Endothelial cell of umbilical vein (primary cell): Measurements from ENCODE around the gene CFAP100. TPM values are rescaled to one million over a fixed set of nuclear protein-coding genes. Genes with fewer than 3 reads are reported as not detected.

Experiments
- BruUV-seq: library from RNA; stranded (reverse); fragments of 400-500 nt; replicated peaks from 2 replicates; lab custom pipeline; 2021; lab: Mats Ljungman, UMichigan
- CTCF ChIA-PET: fragments of 300-600, 350-600 bp; sonication (Branson Sonifier 250); formaldehyde crosslinking; loops from one replicate; lab custom pipeline; 2021; ENCODE audit warnings: antibody characterized with exemption, inconsistent platforms; lab: Charles Lee
- POLR2A ChIA-PET: fragments of 300-600, 350-600 bp; sonication (Branson Sonifier 250); formaldehyde crosslinking; loops from one replicate; lab custom pipeline; 2021; ENCODE audit warnings: antibody characterized with exemption, inconsistent platforms; lab: Charles Lee
- DNase-seq: peaks from one replicate; pipeline ENCODE4 v3.0.0-alpha.2; 2011; ENCODE audit warnings: low read depth, low spot score
- FAIRE-seq: peaks from 2 replicates; lab custom pipeline; 2011; peaks lifted over from hg19 to GRCh38; lab: Jason Lieb, UNC
- H2AFZ ChIP-seq: 2 replicates; pipeline ENCODE4 v1.6.0; 2012; ENCODE audit warnings: low read depth, low read length, control low read depth, inconsistent platforms
- H3K27ac ChIP-seq: 2 replicates; pipeline ENCODE4 v1.5.1; 2011; ENCODE audit warnings: low read depth, mild to moderate bottlenecking, control low read depth, low read length, moderate library complexity; ENCODE audit not compliant: insufficient read depth
- H3K27me3 ChIP-seq, 2 experiments: 2 replicates each; pipeline versions ENCODE4 v1.6.0 to v1.6.1; 2011; ENCODE audit warnings: low read length in 2 of 2, mixed read lengths in 1 of 2; ENCODE audit not compliant: control insufficient read depth in 2 of 2, insufficient read depth in 2 of 2
- H3K36me3 ChIP-seq, 2 experiments: 2 replicates in 1 of 2; 3 replicates in 1 of 2; pipeline ENCODE4 v1.5.1; 2011; ENCODE audit warnings: low read length in 2 of 2, mild to moderate bottlenecking in 1 of 2, moderate library complexity in 1 of 2; ENCODE audit not compliant: control insufficient read depth in 2 of 2, insufficient read depth in 2 of 2; ENCODE audit errors: extremely low read depth in 1 of 2
- H3K4me1 ChIP-seq: 3 replicates; pipeline ENCODE4 v1.5.1; 2011; ENCODE audit warnings: mild to moderate bottlenecking, low read length; ENCODE audit not compliant: control insufficient read depth, insufficient read depth; ENCODE audit errors: extremely low read depth
- H3K4me2 ChIP-seq: 2 replicates; pipeline ENCODE4 v1.6.1; 2011; ENCODE audit warnings: low read length, control low read depth, mixed read lengths; ENCODE audit not compliant: insufficient read depth
- H3K4me3 ChIP-seq, 3 experiments: fragments of 200-600 bp in 1 of 3; sonication (generic), shearing (Covaris generic) in 1 of 3; replicated peaks in 1 of 3; 2 replicates each; pipeline ENCODE4 v1.5.1; 2011 to 2016; ENCODE audit warnings: control low read depth in 3 of 3, low read length in 3 of 3, mild to moderate bottlenecking in 2 of 3, inconsistent platforms in 1 of 3, low read depth in 1 of 3, moderate library complexity in 1 of 3; ENCODE audit not compliant: insufficient read depth in 1 of 3
- H3K79me2 ChIP-seq: 2 replicates; pipeline ENCODE4 v1.6.0; 2012; ENCODE audit warnings: low read length, inconsistent platforms; ENCODE audit not compliant: control insufficient read depth, insufficient read depth
- H3K9ac ChIP-seq: replicated peaks from 2 replicates; pipeline ENCODE3; 2011; ENCODE audit warnings: low read length, control low read depth; ENCODE audit not compliant: insufficient read depth; ENCODE audit errors: extremely low read depth
- H3K9me1 ChIP-seq: replicated peaks from 3 replicates; pipeline ENCODE4 v1.6.0; 2011; ENCODE audit warnings: mild to moderate bottlenecking, low read length; ENCODE audit not compliant: control insufficient read depth, insufficient read depth; ENCODE audit errors: extremely low read depth
- H3K9me3 ChIP-seq: replicated peaks from 2 replicates; pipeline ENCODE4 v1.5.1; 2012; ENCODE audit warnings: low read length, inconsistent platforms; ENCODE audit not compliant: control insufficient read depth, insufficient read depth
- H4K20me1 ChIP-seq: replicated peaks from 2 replicates; pipeline ENCODE3; 2011; ENCODE audit warnings: mild to moderate bottlenecking, low read length; ENCODE audit not compliant: control insufficient read depth, insufficient read depth; ENCODE audit errors: extremely low read depth
- EZH2 ChIP-seq: IDR thresholded peaks from 2 replicates; pipeline ENCODE4 v1.6.1; 2012; ENCODE audit warnings: borderline replicate concordance, low read depth, mild to moderate bottlenecking, moderate library complexity, low read length, inconsistent platforms; ENCODE audit not compliant: severe bottlenecking
- FOS ChIP-seq: IDR thresholded peaks from 2 replicates; pipeline ENCODE4 v1.6.1; 2011; ENCODE audit warnings: mild to moderate bottlenecking, low read length, moderate library complexity, borderline replicate concordance; ENCODE audit not compliant: insufficient read depth
- GATA2 ChIP-seq: IDR thresholded peaks from 2 replicates; pipeline ENCODE4 v1.7.0; 2011; ENCODE audit warnings: low read depth, mild to moderate bottlenecking, moderate library complexity, mixed read lengths, low read length; ENCODE audit not compliant: insufficient read length, insufficient read depth
- JUN ChIP-seq: IDR thresholded peaks from 2 replicates; pipeline ENCODE4 v1.6.1; 2011; ENCODE audit warnings: borderline replicate concordance, low read depth; ENCODE audit not compliant: insufficient read length, insufficient read depth
- MYC ChIP-seq: IDR thresholded peaks from one replicate; pipeline ENCODE4 v1.6.1; 2011; ENCODE audit warnings: mild to moderate bottlenecking, low read depth, low read length
- POLR2A ChIP-seq: IDR thresholded peaks from 2 replicates; pipeline ENCODE4 v1.6.1; 2012; ENCODE audit warnings: low read depth, mild to moderate bottlenecking, control low read depth, low read length
- POLR2AphosphoS5 ChIP-seq: IDR thresholded peaks from 2 replicates; pipeline ENCODE4 v1.6.1; 2012; ENCODE audit warnings: low read depth, mild to moderate bottlenecking, control low read depth, low read length, moderate library complexity; ENCODE audit not compliant: insufficient read depth
- dilution Hi-C: fragments of 300-500 bp; cut with MboI; formaldehyde crosslinking; loops from one replicate; pipeline ENCODE4 v1.15.0; 2019; ENCODE audit warnings: low sequenced_read_pairs; ENCODE audit not compliant: extremely low pct_ligation_motif_present
- intact Hi-C: fragments of 100-400 bp; cut with micrococcal nuclease; formaldehyde crosslinking; loops from one replicate; pipeline ENCODE4 v1.10.0; 2022
- polyA plus RNA-seq, 4 experiments: library from polyadenylated mRNA; depleted of rRNA in 3 of 4; stranded (reverse) in 3 of 4; unstranded in 1 of 4; fragments of >200 nt; gene quantifications; 2 replicates each; pipeline versions ENCODE4 v1.2.1 to v1.2.3, GENCODE V29; 2011 to 2012; ENCODE audit warnings: missing spikeins in 1 of 4
- total RNA-seq: library from RNA; stranded (reverse); gene quantifications from 2 replicates; pipeline ENCODE4 v1.2.3, GENCODE V29; 2021
- TF ChIP-seq, protein P1 (sequence below): IDR thresholded peaks from 2 replicates; pipeline ENCODE4 v1.6.1; 2011; ENCODE audit not compliant: insufficient read depth, insufficient read length
- TF ChIP-seq, protein P2 (sequence below), 2 donors: IDR thresholded peaks; 1 replicate in 1 of 2; 2 replicates in 1 of 2; pipeline ENCODE4 v1.5.1; 2011; ENCODE audit warnings: low read length in 2 of 2, mild to moderate bottlenecking in 2 of 2, moderate library complexity in 2 of 2, control low read depth in 1 of 2, inconsistent platforms in 1 of 2, low read depth in 1 of 2; ENCODE audit not compliant: insufficient read depth in 1 of 2; ENCODE audit errors: extremely low read depth in 1 of 2

The CFAP100 gene
- total and polyA plus RNA-seq, 2 donors (not counting 3 experiments of a cell fraction or from before 2014, with no cell fraction given) = not detected

GRCh38 chr3:126364130-126364695 is 30.5 kb upstream of the CFAP100 start:
- H3K27ac ChIP-seq = no peak overlapping the region
- H3K4me2 ChIP-seq = no peak overlapping the region
- dilution Hi-C loops (no loop called here), intact Hi-C loops (no loop called here)
- no TSS peak for BruUV-seq
- no peak overlapping the region for H3K9ac ChIP-seq
- no peaks in the 10 kb centered on the region for H4K20me1 ChIP-seq
- H2AFZ ChIP-seq = no peak overlapping the region
- no peaks in the 10 kb centered on the region for H3K4me1 ChIP-seq
- H3K9me1 ChIP-seq = no peaks in the 10 kb centered on the region
- no peak for TF ChIP-seq MYC
- TF ChIP-seq, protein P1, sequence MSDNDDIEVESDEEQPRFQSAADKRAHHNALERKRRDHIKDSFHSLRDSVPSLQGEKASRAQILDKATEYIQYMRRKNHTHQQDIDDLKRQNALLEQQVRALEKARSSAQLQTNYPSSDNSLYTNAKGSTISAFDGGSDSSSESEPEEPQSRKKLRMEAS = no peak
- no peak for TF ChIP-seq JUN
- TF ChIP-seq, protein P2, sequence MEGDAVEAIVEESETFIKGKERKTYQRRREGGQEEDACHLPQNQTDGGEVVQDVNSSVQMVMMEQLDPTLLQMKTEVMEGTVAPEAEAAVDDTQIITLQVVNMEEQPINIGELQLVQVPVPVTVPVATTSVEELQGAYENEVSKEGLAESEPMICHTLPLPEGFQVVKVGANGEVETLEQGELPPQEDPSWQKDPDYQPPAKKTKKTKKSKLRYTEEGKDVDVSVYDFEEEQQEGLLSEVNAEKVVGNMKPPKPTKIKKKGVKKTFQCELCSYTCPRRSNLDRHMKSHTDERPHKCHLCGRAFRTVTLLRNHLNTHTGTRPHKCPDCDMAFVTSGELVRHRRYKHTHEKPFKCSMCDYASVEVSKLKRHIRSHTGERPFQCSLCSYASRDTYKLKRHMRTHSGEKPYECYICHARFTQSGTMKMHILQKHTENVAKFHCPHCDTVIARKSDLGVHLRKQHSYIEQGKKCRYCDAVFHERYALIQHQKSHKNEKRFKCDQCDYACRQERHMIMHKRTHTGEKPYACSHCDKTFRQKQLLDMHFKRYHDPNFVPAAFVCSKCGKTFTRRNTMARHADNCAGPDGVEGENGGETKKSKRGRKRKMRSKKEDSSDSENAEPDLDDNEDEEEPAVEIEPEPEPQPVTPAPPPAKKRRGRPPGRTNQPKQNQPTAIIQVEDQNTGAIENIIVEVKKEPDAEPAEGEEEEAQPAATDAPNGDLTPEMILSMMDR (IDR thresholded peaks at IDR 0.05; ENCODE audit: extremely low read depth in 1 of 2, insufficient read depth in 1 of 2, low read depth in 1 of 2, low read length in 2 of 2) = no peak
- no peak for TF ChIP-seq GATA2
- no peak for TF ChIP-seq POLR2A
- no peak for TF ChIP-seq FOS
- TF ChIP-seq POLR2AphosphoS5 = no peak
- TF ChIP-seq EZH2 = no peak
- POLR2A ChIA-PET = no interaction called here
- DNase-seq (no peak), FAIRE-seq (no peak)
- no peaks in the 10 kb centered on the region for H3K9me3 ChIP-seq
- no peak overlapping the region for H3K4me3 ChIP-seq
- CTCF ChIA-PET = no interaction called here
- H3K27me3 ChIP-seq = peaks cover under 1 to 17% of the 10 kb centered on the region in 2 experiments
- H3K79me2 ChIP-seq = no peaks in the 10 kb centered on the region
- H3K36me3 ChIP-seq = no peaks in the 10 kb centered on the region
